Transverse colon (tissue), 4 donors: ENCODE data around the gene FSTL5.

Experiments used
- CTCF ChIP-seq, 5 experiments: fragments of 200-600 bp in 3 of 5; fragments of 450-650 bp in 2 of 5; sonication (generic) in 3 of 5; IDR thresholded peaks; 1 replicate in 2 of 5; 2 replicates in 3 of 5; pipeline ENCODE4 v1.5.1; 2016 to 2017; ENCODE audit warnings: antibody characterized with exemption in 5 of 5, inconsistent platforms in 3 of 5, mild to moderate bottlenecking in 2 of 5, moderate library complexity in 1 of 5
- EP300 ChIP-seq: sonication (generic); formaldehyde crosslinking; IDR thresholded peaks from one replicate; pipeline ENCODE4 v1.6.1; 2017; ENCODE audit warnings: antibody characterized with exemption, low read depth
- POLR2AphosphoS5 ChIP-seq, 3 donors: sonication (generic); formaldehyde crosslinking; IDR thresholded peaks; one replicate each; pipeline ENCODE4 v1.6.1; 2016; ENCODE audit warnings: antibody characterized with exemption in 3 of 3

GRCh38 chr4:162151386-162151785, 12.4 kb downstream of the FSTL5 start:
- no peak for TF ChIP-seq CTCF (IDR thresholded peaks at IDR 0.05)
- no peak for TF ChIP-seq POLR2AphosphoS5 (IDR thresholded peaks at IDR 0.05)
- no peak for TF ChIP-seq EP300
